ENCODE results near the gene GLOD4. TPM values are rescaled to one million over a fixed set of nuclear protein-coding genes. Genes with fewer than 3 reads are reported as not detected.
"Not testable (repeated sequence)": the region's sequence is repeated elsewhere in the genome, so short reads cannot be mapped to it uniquely, and the experiment has no call there.

Gene GLOD4
- total RNA-seq, 4 donors from 2014 or later: 41.1 to 73.1 (median 44.7) TPM

DNA sequence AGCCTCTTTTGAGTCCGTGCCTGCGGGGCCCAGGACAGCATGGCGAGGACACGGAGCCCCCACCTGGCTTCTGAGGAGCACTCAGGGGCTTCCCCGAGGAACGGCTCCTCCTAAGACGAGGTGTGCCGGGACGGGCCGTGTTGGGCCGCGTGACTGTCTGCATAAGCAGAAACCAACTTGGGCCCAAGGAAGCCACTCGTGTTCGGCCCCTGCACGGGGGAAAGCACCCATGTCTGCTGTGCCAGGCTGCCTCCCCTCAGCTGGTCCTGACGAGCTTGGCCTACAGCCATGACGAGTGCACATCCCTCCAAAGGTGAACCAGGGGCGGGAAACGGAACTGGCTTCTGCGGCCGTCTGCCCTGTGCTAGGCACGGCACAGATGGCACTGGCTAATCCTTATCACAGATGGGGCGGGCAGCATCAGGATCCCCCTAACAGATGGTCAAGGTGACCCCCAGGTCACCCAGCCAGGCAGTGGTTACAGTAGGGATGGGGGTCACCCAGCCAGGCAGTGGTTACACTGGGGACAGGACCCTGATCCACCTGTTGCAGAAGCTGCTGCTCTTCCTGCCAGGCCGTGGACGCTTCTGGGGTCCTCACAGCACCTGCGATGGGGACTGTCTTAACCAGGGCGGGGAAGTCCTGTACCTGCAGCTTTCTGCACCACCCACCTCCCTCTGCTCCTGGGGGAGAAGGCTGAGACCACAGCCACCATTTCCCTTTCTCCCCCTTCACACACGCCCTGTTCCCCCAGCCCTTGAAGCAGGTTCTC, 25.6 kb upstream of the GLOD4 start:
- ATAC-seq (ENCODE audit: low FRiP score): peak; percentile 20
- TF ChIP-seq, protein P1, sequence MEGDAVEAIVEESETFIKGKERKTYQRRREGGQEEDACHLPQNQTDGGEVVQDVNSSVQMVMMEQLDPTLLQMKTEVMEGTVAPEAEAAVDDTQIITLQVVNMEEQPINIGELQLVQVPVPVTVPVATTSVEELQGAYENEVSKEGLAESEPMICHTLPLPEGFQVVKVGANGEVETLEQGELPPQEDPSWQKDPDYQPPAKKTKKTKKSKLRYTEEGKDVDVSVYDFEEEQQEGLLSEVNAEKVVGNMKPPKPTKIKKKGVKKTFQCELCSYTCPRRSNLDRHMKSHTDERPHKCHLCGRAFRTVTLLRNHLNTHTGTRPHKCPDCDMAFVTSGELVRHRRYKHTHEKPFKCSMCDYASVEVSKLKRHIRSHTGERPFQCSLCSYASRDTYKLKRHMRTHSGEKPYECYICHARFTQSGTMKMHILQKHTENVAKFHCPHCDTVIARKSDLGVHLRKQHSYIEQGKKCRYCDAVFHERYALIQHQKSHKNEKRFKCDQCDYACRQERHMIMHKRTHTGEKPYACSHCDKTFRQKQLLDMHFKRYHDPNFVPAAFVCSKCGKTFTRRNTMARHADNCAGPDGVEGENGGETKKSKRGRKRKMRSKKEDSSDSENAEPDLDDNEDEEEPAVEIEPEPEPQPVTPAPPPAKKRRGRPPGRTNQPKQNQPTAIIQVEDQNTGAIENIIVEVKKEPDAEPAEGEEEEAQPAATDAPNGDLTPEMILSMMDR (IDR thresholded peaks at IDR 0.05): no peak
- DNase-seq (ENCODE audit: low spot score): no peak

DNA sequence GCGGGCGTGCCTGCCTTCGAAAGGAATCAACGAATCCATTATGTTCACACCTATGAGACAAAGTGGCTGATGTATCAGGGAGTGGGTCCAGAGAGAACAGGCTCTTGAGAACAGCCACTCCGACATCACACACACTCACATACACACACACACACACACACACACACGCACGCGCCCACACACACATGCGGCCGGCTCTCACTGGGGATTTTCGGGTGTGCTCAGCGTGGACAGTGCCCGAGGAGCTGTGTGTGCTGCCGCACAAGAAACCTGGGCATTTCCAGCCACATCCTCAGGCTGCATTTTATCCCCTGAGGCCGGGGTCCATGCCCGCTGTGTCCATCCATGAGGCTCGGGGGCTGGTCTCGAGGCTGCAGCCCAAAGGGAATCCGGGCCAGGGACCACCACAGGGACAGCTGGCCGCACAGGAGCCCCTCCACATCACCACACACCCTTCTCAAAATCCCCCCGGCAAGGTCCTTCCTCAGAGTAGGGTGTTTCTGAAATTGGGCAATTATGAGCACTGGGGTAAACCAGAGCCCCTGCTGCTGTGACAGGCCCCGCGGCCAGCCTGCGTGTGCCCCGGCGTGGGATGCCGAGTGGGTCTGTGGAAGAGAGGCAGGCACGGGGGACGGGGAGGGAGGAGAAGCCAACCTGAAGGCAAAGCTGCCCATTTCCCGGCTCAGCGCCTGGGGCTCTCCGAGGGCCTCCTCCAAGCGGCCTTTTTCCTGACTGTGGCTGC, 24.9 kb upstream of the GLOD4 start:
- no peak for ATAC-seq (ENCODE audit: low FRiP score)
- TF ChIP-seq, protein P1 (IDR thresholded peaks at IDR 0.05): no peak
- DNase-seq (ENCODE audit: low spot score): no peak

DNA sequence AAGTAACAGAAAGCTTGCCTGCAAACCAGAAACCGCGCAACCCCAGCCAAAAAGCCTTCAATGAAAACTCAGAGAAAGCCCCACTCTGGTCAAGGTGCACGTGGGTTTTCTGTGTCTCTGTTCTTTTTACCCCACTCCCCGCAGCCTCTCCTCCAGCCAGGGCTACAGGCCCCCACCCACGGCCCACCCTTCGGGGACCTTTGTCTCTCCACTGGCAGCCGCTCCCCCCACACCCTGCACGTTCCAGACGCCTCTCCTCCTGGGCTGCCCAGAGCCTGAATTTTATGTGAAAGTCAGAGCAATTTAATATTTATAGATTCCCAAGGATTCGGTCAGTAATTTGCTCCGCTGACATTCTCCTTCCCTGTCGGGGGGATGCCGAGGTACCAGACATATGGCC, 24.3 kb upstream of the GLOD4 start:
- ATAC-seq (ENCODE audit: low FRiP score) (no peak), DNase-seq (ENCODE audit: low spot score) (no peak)
- TF ChIP-seq, protein P1 (IDR thresholded peaks at IDR 0.05): no peak

DNA sequence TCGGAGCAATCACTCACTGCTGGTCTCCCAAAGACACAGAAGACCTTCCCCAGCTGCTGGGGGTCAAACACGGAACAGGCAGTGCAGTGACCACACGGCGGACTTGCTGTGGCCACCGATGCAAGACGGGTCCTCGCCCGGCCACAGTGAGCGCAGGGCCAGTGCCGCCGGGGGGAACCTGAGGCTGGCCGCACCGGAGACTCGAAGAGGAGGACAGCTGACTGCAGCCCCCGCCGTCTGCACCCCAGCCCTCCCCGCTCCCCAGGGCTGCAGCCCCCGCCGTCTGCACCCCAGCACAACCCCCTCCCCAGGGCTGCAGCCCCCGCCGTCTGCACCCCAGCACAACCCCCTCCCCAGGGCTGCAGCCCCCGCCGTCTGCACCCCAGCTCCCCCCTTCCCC, 23.8 kb upstream of the GLOD4 start:
- not testable (repeated sequence) for ATAC-seq (ENCODE audit: low FRiP score); DNase-seq (ENCODE audit: low spot score)

DNA sequence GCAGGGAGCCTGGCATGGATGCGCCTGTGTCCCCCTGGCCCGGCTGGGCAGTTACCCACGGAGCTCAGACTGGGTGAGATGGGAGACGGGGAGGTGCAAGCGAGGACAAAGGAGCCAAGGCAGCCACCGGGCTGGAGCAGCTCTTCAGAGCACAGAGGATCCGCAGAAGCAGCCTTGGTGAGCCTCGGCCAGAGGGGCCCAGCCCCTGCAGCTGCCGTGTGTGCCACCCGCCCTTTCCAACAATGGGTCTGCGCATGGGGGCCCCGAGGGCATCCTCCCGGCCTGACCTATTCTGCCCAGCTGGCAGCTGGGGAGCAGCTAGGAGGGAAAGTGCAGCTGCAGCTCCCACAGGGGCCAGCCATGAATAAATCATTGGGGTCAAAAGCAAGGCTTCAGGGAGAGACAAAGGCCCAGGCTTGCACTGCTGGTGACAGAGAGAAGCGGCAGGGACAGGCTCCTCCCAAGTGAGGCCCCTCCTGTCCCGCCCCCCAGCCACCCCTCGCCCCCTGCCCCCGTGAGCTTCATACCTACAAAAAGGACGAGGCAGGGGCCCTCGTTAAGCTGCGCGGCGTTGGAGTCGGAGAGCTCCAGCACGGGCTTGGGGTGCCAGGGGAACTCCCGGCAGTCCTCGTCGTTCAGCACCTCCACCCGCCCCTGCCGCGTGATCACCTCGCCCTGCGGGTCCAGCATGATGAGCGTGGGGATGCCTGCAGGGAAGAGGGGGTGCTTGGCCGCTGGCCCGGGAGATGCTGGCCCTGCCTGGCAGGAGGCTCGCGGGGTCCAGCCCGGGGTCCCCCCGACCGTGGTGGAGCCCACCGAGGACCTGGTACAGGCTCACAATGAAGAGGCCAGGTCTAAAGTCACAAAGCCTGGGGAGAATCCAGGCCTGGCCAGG, 22.7 kb upstream of the GLOD4 start:
- DNase-seq (ENCODE audit: low spot score): no peak

DNA sequence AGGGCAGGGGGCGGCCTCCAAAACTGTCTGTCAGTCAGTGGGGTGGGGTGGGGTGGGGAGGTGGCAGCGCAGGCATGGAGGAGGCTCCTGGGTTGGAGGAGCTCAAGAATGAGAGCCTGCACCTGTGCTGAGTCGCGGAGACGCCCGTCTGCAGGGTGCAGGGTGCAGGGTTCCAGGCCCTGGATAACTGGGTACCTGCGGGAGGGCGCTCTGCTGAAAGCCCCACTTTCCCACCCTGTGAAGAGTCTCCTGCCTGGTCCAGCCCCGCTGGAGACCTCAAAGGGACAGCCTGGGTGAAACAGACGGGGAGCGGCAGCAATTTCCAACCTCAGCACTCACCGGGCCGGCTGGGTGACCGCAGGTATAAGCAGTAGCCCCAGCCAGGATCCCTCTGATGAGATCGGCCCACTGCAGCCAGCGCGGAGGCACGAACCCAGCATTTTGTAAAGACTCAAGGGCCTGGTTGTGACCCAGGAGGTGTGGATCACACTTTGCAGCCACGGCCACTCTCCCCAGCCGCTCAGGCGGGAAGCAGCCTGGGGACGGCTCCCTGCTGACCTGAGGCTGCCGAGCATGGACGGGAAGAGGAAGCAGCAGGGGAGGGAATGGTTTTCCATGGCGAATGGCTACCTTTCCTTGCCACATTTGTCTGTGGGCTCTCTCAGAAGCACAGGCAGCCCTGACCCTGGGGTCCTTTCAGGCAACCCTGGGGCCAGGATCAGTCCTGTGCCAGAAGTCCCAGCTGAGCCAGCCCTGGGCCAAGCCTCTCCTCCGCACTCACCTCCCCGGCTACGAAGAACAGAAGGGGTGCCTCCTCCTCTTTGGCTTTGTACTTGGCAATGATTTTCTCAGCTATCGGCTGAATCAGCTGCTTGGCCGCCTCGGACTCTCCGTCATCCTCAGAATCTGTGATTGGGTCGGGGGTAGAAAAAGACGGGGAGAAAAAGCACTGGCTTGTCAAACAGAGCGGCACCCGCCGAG, 21.1 kb upstream of the GLOD4 start:
- ATAC-seq (ENCODE audit: low FRiP score) (no peak), DNase-seq (ENCODE audit: low spot score) (no peak)
- TF ChIP-seq, protein P1 (IDR thresholded peaks at IDR 0.05): no peak

More for the DNA sequence above, 22.7 kb upstream of the GLOD4 start:
- no peak for ATAC-seq (ENCODE audit: low FRiP score)
- TF ChIP-seq, protein P1 (IDR thresholded peaks at IDR 0.05): no peak

Data from omental fat pad (tissue), 4 donors.